Measurements from ENCODE around the gene TMEM266. TPM values are rescaled to one million over a fixed set of nuclear protein-coding genes. Genes with fewer than 3 reads are reported as not detected.

The TMEM266 gene
- total RNA-seq, 1 donor from 2014 or later, result not detected

- Histone ChIP-seq H3K27me3 (ENCODE audit: low read depth) (no peaks in the 10 kb centered on the region), H3K36me3 (no peaks in the 10 kb centered on the region), H3K9me3 (replicated peaks) (no peaks in the 10 kb centered on the region), H3K4me1 (peaks cover 40% of the 10 kb centered on the region), H3K27ac (replicated peaks) (no peak overlapping the region), H3K4me3 (no peak overlapping the region)
- TF ChIP-seq CTCF (IDR thresholded peaks at IDR 0.05; ENCODE audit: borderline replicate concordance), result no peak
- intact Hi-C loops (cut with micrococcal nuclease), result no loop called here
- no peak for DNase-seq
Measured at GRCh38 chr15:76200083-76200465, 140.3 kb downstream of the TMEM266 start.

DNA sequence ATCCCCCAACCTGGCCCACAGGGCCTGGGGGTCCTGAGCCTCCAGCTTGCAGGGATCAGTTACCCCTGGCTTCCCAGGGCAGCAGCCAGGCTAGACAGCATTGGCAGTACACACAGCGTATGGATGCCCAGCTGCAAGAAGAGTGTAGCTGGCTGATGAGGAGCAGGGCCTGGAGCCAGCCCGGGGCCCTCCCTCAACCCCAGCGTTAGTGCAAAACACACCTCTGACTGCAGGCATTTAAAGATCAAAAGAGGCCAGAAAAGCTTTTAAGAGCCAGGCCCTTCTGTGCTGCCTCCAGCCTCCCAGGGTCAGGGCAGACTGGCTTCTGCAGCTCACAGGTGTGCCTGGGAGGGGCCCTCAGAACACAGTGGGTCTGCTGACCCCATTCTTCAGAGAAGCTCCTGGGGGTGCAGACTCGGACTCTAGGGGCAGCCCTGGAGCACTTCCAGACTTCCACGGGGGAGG lies 140.9 kb downstream of the TMEM266 start:
- no peak for TF ChIP-seq CTCF (IDR thresholded peaks at IDR 0.05; ENCODE audit: borderline replicate concordance)
- Histone ChIP-seq H3K27me3 (ENCODE audit: low read depth) (no peaks in the 10 kb centered on the region), H3K4me1 (peaks cover 35% of the 10 kb centered on the region), H3K4me3 (no peak overlapping the region), H3K36me3 (no peaks in the 10 kb centered on the region), H3K9me3 (replicated peaks) (no peaks in the 10 kb centered on the region), H3K27ac (replicated peaks) (no peak overlapping the region)
- intact Hi-C loops (cut with micrococcal nuclease), result no loop called here
- no peak for DNase-seq

- no peak for DNase-seq
- intact Hi-C loops (cut with micrococcal nuclease), result no loop called here
- no peak for TF ChIP-seq CTCF (IDR thresholded peaks at IDR 0.05; ENCODE audit: borderline replicate concordance)
Measured at GRCh38 chr15:76201536-76202255, 141.9 kb downstream of the TMEM266 start.

DNA sequence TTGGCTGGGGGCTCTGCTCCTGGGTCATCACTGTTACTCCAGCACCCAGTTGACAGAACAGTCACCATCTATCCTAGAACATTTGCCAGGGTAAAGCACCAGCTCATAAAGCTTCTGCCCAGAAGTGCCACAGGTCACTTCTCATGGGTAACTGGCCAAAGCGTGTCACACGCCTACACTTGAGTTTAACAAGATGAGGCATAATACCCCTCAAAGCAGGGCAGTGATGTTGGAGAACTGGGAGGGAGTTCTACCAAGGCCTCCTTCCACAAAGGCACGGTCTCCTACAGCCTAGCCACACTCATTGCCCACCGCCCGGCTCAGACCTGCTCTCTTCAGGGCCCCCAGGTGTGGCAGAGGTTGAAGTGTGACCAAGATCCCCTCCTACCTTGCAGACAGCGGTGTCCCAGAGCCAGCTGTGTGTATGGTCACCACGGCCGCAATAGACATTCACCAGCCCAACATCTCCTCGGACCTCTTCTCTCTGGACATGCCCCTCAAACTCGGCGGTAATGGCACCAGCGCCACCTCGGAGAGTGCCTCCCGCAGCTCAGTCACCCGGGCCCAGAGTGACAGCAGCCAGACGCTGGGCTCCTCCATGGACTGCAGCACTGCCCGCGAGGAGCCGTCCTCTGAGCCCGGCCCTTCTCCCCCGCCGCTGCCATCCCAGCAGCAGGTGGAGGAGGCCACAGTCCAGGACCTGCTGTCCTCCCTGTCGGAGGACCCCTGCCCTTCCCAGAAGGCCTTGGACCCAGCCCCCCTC lies 143.7 kb downstream of the TMEM266 start:
- Histone ChIP-seq H3K4me1 (peaks cover 31% of the 10 kb centered on the region), H3K4me3 (no peak overlapping the region), H3K36me3 (no peaks in the 10 kb centered on the region), H3K27me3 (ENCODE audit: low read depth) (no peaks in the 10 kb centered on the region), H3K9me3 (replicated peaks) (no peaks in the 10 kb centered on the region), H3K27ac (replicated peaks) (no peak overlapping the region)
- intact Hi-C loops (cut with micrococcal nuclease), result no loop called here
- DNase-seq, result no peak
- TF ChIP-seq CTCF (IDR thresholded peaks at IDR 0.05; ENCODE audit: borderline replicate concordance), result no peak

More at GRCh38 chr15:76201536-76202255, 141.9 kb downstream of the TMEM266 start:
- H3K36me3 ChIP-seq, result no peaks in the 10 kb centered on the region
- H3K27ac ChIP-seq (replicated peaks), result no peak overlapping the region
- no peak overlapping the region for H3K4me3 ChIP-seq
- H3K4me1 ChIP-seq, result peaks cover 29% of the 10 kb centered on the region
- H3K27me3 ChIP-seq (ENCODE audit: low read depth), result no peaks in the 10 kb centered on the region
- H3K9me3 ChIP-seq (replicated peaks), result no peaks in the 10 kb centered on the region

DNA sequence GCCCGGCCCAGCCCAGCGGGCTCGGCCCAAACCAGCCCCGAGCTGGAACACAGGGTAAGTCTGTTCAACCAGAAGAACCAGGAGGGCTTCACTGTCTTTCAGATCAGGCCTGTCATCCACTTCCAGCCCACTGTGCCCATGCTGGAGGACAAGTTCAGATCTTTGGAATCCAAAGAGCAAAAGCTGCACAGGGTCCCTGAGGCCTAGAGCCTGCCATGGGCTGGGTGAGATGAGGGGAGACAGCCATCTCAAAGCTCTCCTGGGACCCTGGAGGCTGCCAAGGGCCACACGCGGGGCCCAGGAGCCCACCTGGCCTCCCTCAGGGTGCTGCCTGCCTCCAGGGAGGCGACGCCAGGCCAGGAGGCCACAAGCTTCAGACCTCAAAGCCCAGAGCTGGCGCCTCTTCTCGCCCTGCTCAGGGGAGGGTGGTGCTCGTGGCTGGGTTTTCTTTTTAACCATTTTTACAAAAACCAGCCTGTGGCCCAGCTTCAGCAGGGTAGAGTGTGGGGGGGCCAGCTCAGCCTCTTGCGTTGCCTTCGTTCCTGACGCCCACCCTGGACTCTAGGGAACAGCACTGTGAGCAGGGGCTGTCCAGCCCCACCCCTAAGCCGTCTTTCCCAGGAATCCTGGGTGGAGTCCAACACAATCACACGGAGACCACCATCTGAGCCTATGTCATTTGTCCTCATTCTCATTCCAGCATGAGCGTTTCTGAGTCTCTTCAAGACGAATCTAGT lies 144.5 kb downstream of the TMEM266 start:
- Histone ChIP-seq H3K36me3 (no peaks in the 10 kb centered on the region), H3K4me3 (no peak overlapping the region), H3K27ac (replicated peaks) (no peak overlapping the region), H3K27me3 (ENCODE audit: low read depth) (no peaks in the 10 kb centered on the region), H3K4me1 (peaks cover 23% of the 10 kb centered on the region), H3K9me3 (replicated peaks) (no peaks in the 10 kb centered on the region)
- no peak for DNase-seq
- TF ChIP-seq CTCF (IDR thresholded peaks at IDR 0.05; ENCODE audit: borderline replicate concordance), result no peak
- intact Hi-C loops (cut with micrococcal nuclease), result no loop called here
